K562 (cell line): ENCODE measurements around the gene RAB24. TPM values are rescaled to one million over a fixed set of nuclear protein-coding genes. Genes with fewer than 3 reads are reported as not detected.

ENCODE experiments used
- ERF ChIP-seq: fragments of 450-650 bp; formaldehyde crosslinking; IDR thresholded peaks from 2 replicates; pipeline ENCODE4 v1.4.0; 2020; ENCODE audit warnings: mild to moderate bottlenecking, mixed read lengths
- GABPB1 ChIP-seq: sonication (generic); formaldehyde crosslinking; IDR thresholded peaks from 2 replicates; pipeline ENCODE4 v1.8.0; 2022; ENCODE audit warnings: mild to moderate bottlenecking, missing genetic modification reagents
- GTF2A2 ChIP-seq: IDR thresholded peaks from 2 replicates; pipeline ENCODE4 v1.6.1; 2016; ENCODE audit warnings: mild to moderate bottlenecking, missing genetic modification characterization, missing compliant biosample characterization
- HNRNPH1 ChIP-seq: fragments of 200-400 bp; formaldehyde crosslinking; optimal IDR thresholded peaks from 2 replicates; pipeline ENCODE3; 2017; ENCODE audit warnings: low read depth, mild to moderate bottlenecking, low read length, moderate library complexity
- HNRNPLL ChIP-seq: fragments of 200-400 bp; formaldehyde crosslinking; IDR thresholded peaks from 2 replicates; pipeline ENCODE4 v1.6.1; 2017; ENCODE audit warnings: low read length, low read depth, mild to moderate bottlenecking; ENCODE audit not compliant: poor library complexity, severe bottlenecking
- KAT8 ChIP-seq: fragments of 450-650 bp; IDR thresholded peaks from 2 replicates; pipeline ENCODE4 v1.6.1; 2016; ENCODE audit warnings: low read depth, mild to moderate bottlenecking
- NCOA1 ChIP-seq: fragments of 450-650 bp; IDR thresholded peaks from 2 replicates; pipeline ENCODE4 v1.6.1; 2016; ENCODE audit warnings: low read depth
- NR3C1 ChIP-seq: sonication (generic); formaldehyde crosslinking; IDR thresholded peaks from 2 replicates; pipeline ENCODE4 v1.8.1; 2022; ENCODE audit warnings: missing genetic modification reagents
- PHTF2 ChIP-seq: fragments of 250-450 bp; sonication (Bioruptor Pico); IDR thresholded peaks from 2 replicates; pipeline ENCODE4 v1.5.0; 2021; ENCODE audit warnings: mild to moderate bottlenecking
- PRMT5 ChIP-seq: sonication (generic); formaldehyde crosslinking; IDR thresholded peaks from 2 replicates; pipeline ENCODE4 v1.5.0; 2020; ENCODE audit warnings: missing genetic modification reagents
- PRPF4 ChIP-seq: fragments of 200-400 bp; formaldehyde crosslinking; IDR thresholded peaks from one replicate; pipeline ENCODE4 v1.6.1; 2017; ENCODE audit warnings: low read length, low read depth, mild to moderate bottlenecking; ENCODE audit not compliant: insufficient read depth, poor library complexity, severe bottlenecking
- RB1 ChIP-seq: fragments of 450-650 bp; IDR thresholded peaks from 2 replicates; pipeline ENCODE4 v1.6.1; 2017; ENCODE audit warnings: low read depth, mild to moderate bottlenecking
- SMC3 ChIP-seq: conservative IDR thresholded peaks from 2 replicates; pipeline ENCODE4 v1.6.1; 2011; ENCODE audit warnings: low read depth, low read length, improper control_type of control experiment; ENCODE audit not compliant: insufficient read depth
- SNIP1 ChIP-seq: fragments of 450-650 bp; IDR thresholded peaks from 2 replicates; pipeline ENCODE4 v1.7.1; 2017; ENCODE audit warnings: low read depth, mild to moderate bottlenecking
- SNRNP70 ChIP-seq: fragments of 200-400 bp; formaldehyde crosslinking; optimal IDR thresholded peaks from 2 replicates; pipeline ENCODE3; 2017; ENCODE audit warnings: low read depth, low read length
- SPI1 ChIP-seq: IDR thresholded peaks from 2 replicates; pipeline ENCODE4 v1.6.1; 2011; ENCODE audit warnings: low read depth, low read length, control low read depth, borderline replicate concordance
- STAG1 ChIP-seq: sonication (generic); formaldehyde crosslinking; IDR thresholded peaks from 2 replicates; pipeline ENCODE4 v1.5.0; 2020; ENCODE audit warnings: missing genetic modification reagents, borderline replicate concordance
- TAF9B ChIP-seq: fragments of 450-650 bp; IDR thresholded peaks from 2 replicates; pipeline ENCODE4 v1.6.1; 2018; ENCODE audit warnings: mild to moderate bottlenecking; ENCODE audit not compliant: partially characterized antibody
- ZC3H4 ChIP-seq: sonication (generic); formaldehyde crosslinking; IDR thresholded peaks from 2 replicates; pipeline ENCODE4 v1.9.0; 2021; ENCODE audit warnings: missing genetic modification reagents, borderline replicate concordance
- ZFX ChIP-seq: sonication (generic); formaldehyde crosslinking; IDR thresholded peaks from 2 replicates; pipeline ENCODE4 v1.8.0; 2022; ENCODE audit warnings: mild to moderate bottlenecking, missing genetic modification reagents, moderate library complexity
- ZNF184 ChIP-seq: sonication (generic); formaldehyde crosslinking; IDR thresholded peaks from 2 replicates; pipeline ENCODE4 v1.5.0; 2020; ENCODE audit warnings: missing genetic modification reagents
- ZNF3 ChIP-seq: fragments of 250-450 bp; sonication (Bioruptor Pico); IDR thresholded peaks from 2 replicates; pipeline ENCODE4 v1.5.0; 2021; ENCODE audit warnings: mild to moderate bottlenecking, moderate library complexity
- polyA plus RNA-seq, 8 experiments: library from polyadenylated mRNA; depleted of rRNA in 4 of 8; stranded (reverse) in 5 of 8; unstranded in 3 of 8; fragments of >200 nt; fragmentation: Nextera tagmentation in 2 of 8; fragmentation: Illumina TruSeq in 1 of 8; extraction: Ambion mirVana in 2 of 8; extraction: Trizol in 1 of 8; gene quantifications; 2 replicates each; pipeline versions ENCODE4 v1.2.1 to v1.2.3, GENCODE V29; 2011 to 2014; ENCODE audit warnings: inconsistent platforms in 1 of 8, missing spikeins in 1 of 8
- total RNA-seq, 7 experiments: library from RNA; depleted of rRNA in 6 of 7; stranded (reverse); fragments of >200 nt in 6 of 7; fragmentation: Illumina TruSeq in 2 of 7; extraction: Trizol in 2 of 7; gene quantifications; 2 replicates each; pipeline versions ENCODE4 v1.2.1 to v1.2.3, GENCODE V29; 2011 to 2021; ENCODE audit warnings: low replicate concordance in 1 of 7
- TF ChIP-seq, protein P1 (sequence below): fragments of 250-450 bp; sonication (Bioruptor Pico); IDR thresholded peaks from 2 replicates; pipeline ENCODE4 v1.5.0; 2021
- TF ChIP-seq, protein P2 (sequence below): IDR thresholded peaks from 2 replicates; pipeline ENCODE4 v1.6.1; 2011; ENCODE audit not compliant: insufficient read length; ENCODE audit errors: extremely low read depth
- TF ChIP-seq, protein P3 (sequence below): fragments of 450-650 bp; formaldehyde crosslinking; IDR thresholded peaks from 2 replicates; pipeline ENCODE4 v1.4.0; 2020; ENCODE audit warnings: mild to moderate bottlenecking, moderate library complexity
- TF ChIP-seq, protein P4 (sequence below), 2 experiments: IDR thresholded peaks; 2 replicates each; pipeline ENCODE4 v1.6.1; 2012; ENCODE audit warnings: improper control_type of control experiment in 2 of 2, low read depth in 2 of 2, low read length in 2 of 2, borderline replicate concordance in 1 of 2

RAB24 gene
- total and polyA plus RNA-seq, 9 of the 15 experiments (the other 6 are each of a cell fraction or from before 2014, with no cell fraction given): 13.9 to 107 (median 34.8) TPM

DNA sequence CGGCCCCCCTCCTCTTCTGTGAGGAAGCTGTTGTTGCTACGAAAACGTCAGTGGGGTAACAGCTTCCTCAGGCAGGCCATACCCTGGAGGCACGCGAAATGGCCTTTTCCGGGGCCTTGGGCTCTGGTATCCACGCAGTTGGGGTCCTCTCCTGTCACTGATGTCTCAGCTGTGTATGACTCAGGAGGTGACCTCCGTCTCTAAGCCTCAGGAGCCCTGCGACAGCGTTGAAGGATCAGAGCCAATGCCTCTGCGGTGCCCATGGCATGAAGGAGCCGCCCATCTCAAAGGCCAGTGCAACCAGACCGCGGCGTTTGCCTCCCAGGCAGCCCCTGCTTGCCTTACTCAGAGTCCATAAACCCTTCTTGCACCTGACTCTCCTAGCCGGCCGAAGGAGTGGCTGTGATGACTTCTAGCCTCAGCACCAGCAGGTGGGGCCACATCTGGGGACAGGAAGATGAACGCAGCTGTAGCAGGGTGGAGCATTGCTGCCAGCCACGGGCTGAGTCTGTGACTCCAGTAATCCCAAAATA, 9.2 kb upstream of the RAB24 start (continued):
- no peak for TF ChIP-seq TAF9B
- no peak for TF ChIP-seq SMC3
- TF ChIP-seq HNRNPH1: no peak
- TF ChIP-seq RB1: peak; percentile 34; the same call in 1 of the 2 replicates
- TF ChIP-seq, protein P1, sequence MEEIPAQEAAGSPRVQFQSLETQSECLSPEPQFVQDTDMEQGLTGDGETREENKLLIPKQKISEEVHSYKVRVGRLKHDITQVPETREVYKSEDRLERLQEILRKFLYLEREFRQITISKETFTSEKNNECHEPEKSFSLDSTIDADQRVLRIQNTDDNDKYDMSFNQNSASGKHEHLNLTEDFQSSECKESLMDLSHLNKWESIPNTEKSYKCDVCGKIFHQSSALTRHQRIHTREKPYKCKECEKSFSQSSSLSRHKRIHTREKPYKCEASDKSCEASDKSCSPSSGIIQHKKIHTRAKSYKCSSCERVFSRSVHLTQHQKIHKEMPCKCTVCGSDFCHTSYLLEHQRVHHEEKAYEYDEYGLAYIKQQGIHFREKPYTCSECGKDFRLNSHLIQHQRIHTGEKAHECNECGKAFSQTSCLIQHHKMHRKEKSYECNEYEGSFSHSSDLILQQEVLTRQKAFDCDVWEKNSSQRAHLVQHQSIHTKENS (CRISPR knock-in tag): no peak
- TF ChIP-seq PRMT5: no peak
- TF ChIP-seq STAG1 (CRISPR knock-in tag): no peak
- TF ChIP-seq, protein P2, sequence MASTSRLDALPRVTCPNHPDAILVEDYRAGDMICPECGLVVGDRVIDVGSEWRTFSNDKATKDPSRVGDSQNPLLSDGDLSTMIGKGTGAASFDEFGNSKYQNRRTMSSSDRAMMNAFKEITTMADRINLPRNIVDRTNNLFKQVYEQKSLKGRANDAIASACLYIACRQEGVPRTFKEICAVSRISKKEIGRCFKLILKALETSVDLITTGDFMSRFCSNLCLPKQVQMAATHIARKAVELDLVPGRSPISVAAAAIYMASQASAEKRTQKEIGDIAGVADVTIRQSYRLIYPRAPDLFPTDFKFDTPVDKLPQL: no peak
- no peak for TF ChIP-seq NR3C1 (CRISPR knock-in tag)
- no peak for TF ChIP-seq GABPB1 (CRISPR knock-in tag)
- TF ChIP-seq, protein P3, sequence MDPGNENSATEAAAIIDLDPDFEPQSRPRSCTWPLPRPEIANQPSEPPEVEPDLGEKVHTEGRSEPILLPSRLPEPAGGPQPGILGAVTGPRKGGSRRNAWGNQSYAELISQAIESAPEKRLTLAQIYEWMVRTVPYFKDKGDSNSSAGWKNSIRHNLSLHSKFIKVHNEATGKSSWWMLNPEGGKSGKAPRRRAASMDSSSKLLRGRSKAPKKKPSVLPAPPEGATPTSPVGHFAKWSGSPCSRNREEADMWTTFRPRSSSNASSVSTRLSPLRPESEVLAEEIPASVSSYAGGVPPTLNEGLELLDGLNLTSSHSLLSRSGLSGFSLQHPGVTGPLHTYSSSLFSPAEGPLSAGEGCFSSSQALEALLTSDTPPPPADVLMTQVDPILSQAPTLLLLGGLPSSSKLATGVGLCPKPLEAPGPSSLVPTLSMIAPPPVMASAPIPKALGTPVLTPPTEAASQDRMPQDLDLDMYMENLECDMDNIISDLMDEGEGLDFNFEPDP (CRISPR knock-in tag): no peak
- no peak for TF ChIP-seq SPI1
- TF ChIP-seq ERF (CRISPR knock-in tag): no peak
- no peak for TF ChIP-seq SNIP1
- TF ChIP-seq PRPF4: no peak
- no peak for TF ChIP-seq NCOA1
- TF ChIP-seq KAT8: no peak
- TF ChIP-seq ZNF184 (CRISPR knock-in tag): no peak
- no peak for TF ChIP-seq GTF2A2
- TF ChIP-seq SNRNP70: no peak
- no peak; the same call in 1 of the 2 replicates for TF ChIP-seq ZC3H4 (CRISPR knock-in tag)
- no peak for TF ChIP-seq ZNF3
- TF ChIP-seq, protein P4, sequence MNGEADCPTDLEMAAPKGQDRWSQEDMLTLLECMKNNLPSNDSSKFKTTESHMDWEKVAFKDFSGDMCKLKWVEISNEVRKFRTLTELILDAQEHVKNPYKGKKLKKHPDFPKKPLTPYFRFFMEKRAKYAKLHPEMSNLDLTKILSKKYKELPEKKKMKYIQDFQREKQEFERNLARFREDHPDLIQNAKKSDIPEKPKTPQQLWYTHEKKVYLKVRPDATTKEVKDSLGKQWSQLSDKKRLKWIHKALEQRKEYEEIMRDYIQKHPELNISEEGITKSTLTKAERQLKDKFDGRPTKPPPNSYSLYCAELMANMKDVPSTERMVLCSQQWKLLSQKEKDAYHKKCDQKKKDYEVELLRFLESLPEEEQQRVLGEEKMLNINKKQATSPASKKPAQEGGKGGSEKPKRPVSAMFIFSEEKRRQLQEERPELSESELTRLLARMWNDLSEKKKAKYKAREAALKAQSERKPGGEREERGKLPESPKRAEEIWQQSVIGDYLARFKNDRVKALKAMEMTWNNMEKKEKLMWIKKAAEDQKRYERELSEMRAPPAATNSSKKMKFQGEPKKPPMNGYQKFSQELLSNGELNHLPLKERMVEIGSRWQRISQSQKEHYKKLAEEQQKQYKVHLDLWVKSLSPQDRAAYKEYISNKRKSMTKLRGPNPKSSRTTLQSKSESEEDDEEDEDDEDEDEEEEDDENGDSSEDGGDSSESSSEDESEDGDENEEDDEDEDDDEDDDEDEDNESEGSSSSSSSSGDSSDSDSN (IDR thresholded peaks at IDR 0.05; ENCODE audit: borderline replicate concordance in 1 of 2, low read depth in 2 of 2, low read length in 2 of 2): 0 out of 4 replicates have a peak, but pooled peaks of 1 of the 2 experiments have one; percentile 44
- no peak for TF ChIP-seq HNRNPLL
- no peak for TF ChIP-seq ZFX (CRISPR knock-in tag)
- no peak for TF ChIP-seq PHTF2 (CRISPR knock-in tag)
